Liver (tissue), 9 donors: ENCODE results near the gene EML6. TPM values are rescaled to one million over a fixed set of nuclear protein-coding genes. Genes with fewer than 3 reads are reported as not detected.

Experiments used
- DNase-seq: peaks from one replicate; pipeline ENCODE4 v3.0.0-alpha.2; 2017; ENCODE audit warnings: low spot score
- H3K27ac ChIP-seq, 2 donors: one replicate each; pipeline ENCODE4 v1.7.0; 2013; ENCODE audit warnings: inconsistent platforms in 2 of 2, low read length in 2 of 2, control low read depth in 1 of 2, low read depth in 1 of 2, mild to moderate bottlenecking in 1 of 2
- H3K27me3 ChIP-seq, 4 donors: one replicate each; pipeline versions ENCODE4 v1.6.1 to v1.7.0; 2013; ENCODE audit warnings: low read length in 3 of 4, inconsistent platforms in 1 of 4, mild to moderate bottlenecking in 1 of 4, moderate library complexity in 1 of 4; ENCODE audit not compliant: control insufficient read depth in 4 of 4, insufficient read depth in 4 of 4
- H3K36me3 ChIP-seq, 4 donors: one replicate each; pipeline versions ENCODE4 v1.6.1 to v1.7.0; 2013; ENCODE audit warnings: low read length in 3 of 4, mild to moderate bottlenecking in 3 of 4, low read depth in 1 of 4, moderate library complexity in 1 of 4; ENCODE audit not compliant: control insufficient read depth in 4 of 4, insufficient read depth in 3 of 4
- H3K4me1 ChIP-seq, 4 donors: one replicate each; pipeline versions ENCODE4 v1.6.1 to v1.7.0; 2013; ENCODE audit warnings: low read length in 3 of 4, mild to moderate bottlenecking in 3 of 4, moderate library complexity in 1 of 4; ENCODE audit not compliant: control insufficient read depth in 4 of 4, insufficient read depth in 4 of 4
- H3K4me3 ChIP-seq, 3 donors: one replicate each; pipeline versions ENCODE4 v1.6.1 to v1.7.0; 2013; ENCODE audit warnings: low read length in 3 of 3, control low read depth in 1 of 3, low read depth in 1 of 3, mild to moderate bottlenecking in 1 of 3
- H3K9ac ChIP-seq, 2 donors: one replicate each; pipeline ENCODE4 v1.7.0; 2013; ENCODE audit warnings: low read length in 2 of 2, mild to moderate bottlenecking in 2 of 2, moderate library complexity in 2 of 2, control low read depth in 1 of 2, low read depth in 1 of 2
- H3K9me3 ChIP-seq, 4 donors: one replicate each; pipeline versions ENCODE4 v1.6.1 to v1.7.0; 2013; ENCODE audit warnings: low read length in 3 of 4; ENCODE audit not compliant: control insufficient read depth in 4 of 4
- ATF3 ChIP-seq: IDR thresholded peaks from 2 replicates; pipeline ENCODE4 v1.6.1; 2016; ENCODE audit warnings: antibody characterized with exemption
- CTCF ChIP-seq: fragments of 150-350 bp; IDR thresholded peaks from 2 replicates; pipeline ENCODE4 v1.5.1; 2017; ENCODE audit warnings: improper control_type of control experiment, low read depth, low read length; ENCODE audit not compliant: missing input control
- EGR1 ChIP-seq, 2 donors: IDR thresholded peaks; 2 replicates each; pipeline ENCODE4 v1.6.1; 2016 to 2018; ENCODE audit warnings: antibody characterized with exemption in 2 of 2, low read depth in 2 of 2
- FOXA1 ChIP-seq: IDR thresholded peaks from 2 replicates; pipeline ENCODE4 v1.6.1; 2016; ENCODE audit warnings: antibody characterized with exemption
- FOXA2 ChIP-seq: IDR thresholded peaks from 2 replicates; pipeline ENCODE4 v1.6.1; 2016; ENCODE audit warnings: antibody characterized with exemption
- GABPA ChIP-seq, 2 donors: IDR thresholded peaks in 1 of 2; conservative IDR thresholded peaks in 1 of 2; 2 replicates each; pipeline ENCODE4 v1.6.1; 2016; ENCODE audit warnings: antibody characterized with exemption in 2 of 2, mild to moderate bottlenecking in 1 of 2, moderate library complexity in 1 of 2
- HNF4A ChIP-seq, 2 donors: conservative IDR thresholded peaks; 2 replicates each; pipeline ENCODE4 v1.6.1; 2016; ENCODE audit warnings: antibody characterized with exemption in 2 of 2, mild to moderate bottlenecking in 2 of 2
- HNF4G ChIP-seq: IDR thresholded peaks from 2 replicates; pipeline ENCODE4 v1.6.1; 2016; ENCODE audit warnings: antibody characterized with exemption
- JUND ChIP-seq, 2 donors: IDR thresholded peaks; 2 replicates each; pipeline ENCODE4 v1.6.1; 2016; ENCODE audit warnings: antibody characterized with exemption in 2 of 2
- MAX ChIP-seq: IDR thresholded peaks from 2 replicates; pipeline ENCODE4 v1.6.1; 2016; ENCODE audit warnings: antibody characterized with exemption
- NR2F2 ChIP-seq: IDR thresholded peaks from 2 replicates; pipeline ENCODE4 v1.6.1; 2016; ENCODE audit warnings: antibody characterized with exemption
- RAD21 ChIP-seq, 2 donors: IDR thresholded peaks; 2 replicates each; pipeline ENCODE4 v1.6.1; 2016; ENCODE audit warnings: antibody characterized with exemption in 2 of 2, mild to moderate bottlenecking in 2 of 2
- REST ChIP-seq: IDR thresholded peaks from 2 replicates; pipeline ENCODE4 v1.6.1; 2016; ENCODE audit warnings: antibody characterized with exemption, mild to moderate bottlenecking
- RXRA ChIP-seq, 2 donors: IDR thresholded peaks; 2 replicates each; pipeline ENCODE4 v1.6.1; 2017 to 2018; ENCODE audit warnings: antibody characterized with exemption in 2 of 2, mild to moderate bottlenecking in 1 of 2
- SP1 ChIP-seq: IDR thresholded peaks from 2 replicates; pipeline ENCODE4 v1.6.1; 2018; ENCODE audit warnings: antibody characterized with exemption, mild to moderate bottlenecking
- TAF1 ChIP-seq: conservative IDR thresholded peaks from 2 replicates; pipeline ENCODE4 v1.6.1; 2016; ENCODE audit warnings: antibody characterized with exemption, mild to moderate bottlenecking
- YY1 ChIP-seq: IDR thresholded peaks from 2 replicates; pipeline ENCODE4 v1.6.1; 2016; ENCODE audit warnings: antibody characterized with exemption, mild to moderate bottlenecking
- ZBTB33 ChIP-seq: IDR thresholded peaks from 2 replicates; pipeline ENCODE4 v1.6.1; 2016; ENCODE audit warnings: antibody characterized with exemption
- WGBS: extraction: QIAGEN DNeasy Blood & Tissue Kit; methylation state at CpG from one replicate; pipeline ENCODE4 v1.1.7; 2013; 5-methylcytosine and 5-hydroxymethylcytosine counted together
- polyA plus RNA-seq, 2 donors: library from polyadenylated mRNA; stranded (reverse) in 1 of 2; unstranded in 1 of 2; fragments of 200-250 nt in 1 of 2; fragments of >200 nt in 1 of 2; fragmentation: Nextera tagmentation in 1 of 2; extraction: Ambion mirVana in 1 of 2; gene quantifications; one replicate each; pipeline versions ENCODE4 v1.2.1 to v1.2.3, GENCODE V29; 2013 to 2015
- total RNA-seq, 2 donors: library from RNA; depleted of rRNA; stranded (reverse); fragments of >200 nt; gene quantifications; one replicate each; pipeline ENCODE4 v1.2.3, GENCODE V29; 2014
- donor health status: healthy.
- donor health status: healthy.
- donor health status: healthy.
- donor health status: healthy.
- donor health status: healthy.

The EML6 gene
- total and polyA plus RNA-seq, 4 donors = 0.33 to 3.0 (median 1.4) TPM

- no peaks in the 10 kb centered on the region for H3K36me3 ChIP-seq
- no peak for DNase-seq
- peaks cover 0 to 1% (median 0%) of the 10 kb centered on the region in 4 donors for H3K9me3 ChIP-seq
- WGBS = 63% methylated on average over 4 of the region's 4 CpGs
- H3K4me3 ChIP-seq = no peak overlapping the region
- TF ChIP-seq FOXA1 (no peak), TAF1 (no peak), ZBTB33 (no peak), EGR1 (IDR thresholded peaks at IDR 0.05; ENCODE audit: low read depth in 2 of 2) (no peak), MAX (no peak)
- H3K27me3 ChIP-seq = no peaks in the 10 kb centered on the region
- no peak overlapping the region for H3K9ac ChIP-seq
- H3K27ac ChIP-seq = no peak overlapping the region
- H3K4me1 ChIP-seq = no peaks in the 10 kb centered on the region
Observed at GRCh38 chr2:54891909-54892308, 168.4 kb downstream of the EML6 start.

- no peak overlapping the region for H3K4me3 ChIP-seq
- TF ChIP-seq MAX (no peak), FOXA2 (no peak), HNF4A (conservative IDR thresholded peaks at IDR 0.05) (no peak), EGR1 (IDR thresholded peaks at IDR 0.05; ENCODE audit: low read depth in 2 of 2) (no peak), TAF1 (no peak), REST (no peak), SP1 (no peak), CTCF (no peak), YY1 (no peak), HNF4G (no peak), FOXA1 (no peak), ATF3 (no peak), GABPA (IDR thresholded peaks at IDR 0.05 in 1 of 2, conservative IDR thresholded peaks at IDR 0.05 in 1 of 2) (no peak), RAD21 (IDR thresholded peaks at IDR 0.05) (no peak), NR2F2 (no peak), JUND (IDR thresholded peaks at IDR 0.05) (no peak), RXRA (IDR thresholded peaks at IDR 0.05) (no peak)
- H3K27ac ChIP-seq = no peak overlapping the region
- no peaks in the 10 kb centered on the region for H3K4me1 ChIP-seq
- 89% methylated on average over 3 of the region's 3 CpGs for WGBS
- no peak overlapping the region for H3K9ac ChIP-seq
- H3K9me3 ChIP-seq = peaks cover 0 to 1% (median 0%) of the 10 kb centered on the region in 4 donors
- H3K36me3 ChIP-seq = no peaks in the 10 kb centered on the region
- H3K27me3 ChIP-seq = no peaks in the 10 kb centered on the region
- no peak for DNase-seq
Observed at GRCh38 chr2:54894467-54894866, 171.0 kb downstream of the EML6 start.
